ENCODE results near the gene WWOX. TPM values are rescaled to one million over a fixed set of nuclear protein-coding genes. Genes with fewer than 3 reads are reported as not detected.

Gene WWOX
- total RNA-seq, 5 donors from 2014 or later (not counting 1 experiment from before 2014, with no cell fraction given), result 21.2 to 26.0 (median 22.6) TPM

DNA sequence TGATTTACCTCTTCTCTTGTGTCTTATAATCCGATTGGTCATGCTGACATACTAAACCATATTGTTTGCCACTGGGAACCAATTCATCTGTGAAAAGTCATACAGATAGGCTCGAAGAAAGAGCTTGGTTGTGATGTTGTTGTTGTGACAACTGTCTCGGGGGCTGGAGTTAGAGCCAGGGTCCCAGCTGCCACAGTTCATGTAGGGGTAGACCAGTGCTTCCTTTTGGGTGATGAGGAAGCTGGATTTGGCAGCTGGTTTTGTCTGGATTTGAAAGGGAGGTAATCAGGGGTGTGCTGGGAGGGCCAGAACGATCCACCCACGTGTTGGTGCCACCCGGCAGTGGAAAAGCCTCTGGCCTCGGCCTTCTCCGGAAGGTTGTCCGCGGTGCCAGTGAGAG is 438.1 kb downstream of the WWOX start:
- CTCF ChIA-PET, result no interaction called here
- no peak overlapping the region for H3K27ac Mint-ChIP-seq
- WGBS (ENCODE audit: insufficient coverage), result 89% methylated on average over 6 of the region's 10 CpGs
- ATAC-seq (replicated peaks in 1 of 4) (no peak), DNase-seq (no peak)
- Histone ChIP-seq H3K36me3 (ENCODE audit: control insufficient read depth in 2 of 2, extremely low read depth in 1 of 2, insufficient read depth in 1 of 2, low read length in 1 of 2) (no peaks in the 10 kb centered on the region), H3K27me3 (replicated peaks in 1 of 2; ENCODE audit: control insufficient read depth in 2 of 2, extremely low read depth in 1 of 2, insufficient read depth in 2 of 2, low read length in 1 of 2) (peaks cover 0 to 2% of the 10 kb centered on the region in 2 experiments), H3K9me3 (no peaks in the 10 kb centered on the region), H3K4me1 (ENCODE audit: control insufficient read depth in 1 of 2, extremely low read depth in 1 of 2, insufficient read depth in 2 of 2, low read length in 2 of 2) (no peaks in the 10 kb centered on the region), H3K27ac (ENCODE audit: low read length) (no peak overlapping the region), H3K4me3 (ENCODE audit: control insufficient read depth in 1 of 2, extremely low read depth in 1 of 2, low read length in 1 of 2) (no peak overlapping the region)
- H3K4me1 Mint-ChIP-seq, result no peaks in the 10 kb centered on the region
- H3K4me3 Mint-ChIP-seq, result no peak overlapping the region
- H3K9me3 Mint-ChIP-seq, result no peaks in the 10 kb centered on the region
- POLR2A ChIA-PET, result no interaction called here
- H3K36me3 Mint-ChIP-seq, result peaks cover 11% of the 10 kb centered on the region
- H3K27me3 Mint-ChIP-seq, result no peaks in the 10 kb centered on the region

DNA sequence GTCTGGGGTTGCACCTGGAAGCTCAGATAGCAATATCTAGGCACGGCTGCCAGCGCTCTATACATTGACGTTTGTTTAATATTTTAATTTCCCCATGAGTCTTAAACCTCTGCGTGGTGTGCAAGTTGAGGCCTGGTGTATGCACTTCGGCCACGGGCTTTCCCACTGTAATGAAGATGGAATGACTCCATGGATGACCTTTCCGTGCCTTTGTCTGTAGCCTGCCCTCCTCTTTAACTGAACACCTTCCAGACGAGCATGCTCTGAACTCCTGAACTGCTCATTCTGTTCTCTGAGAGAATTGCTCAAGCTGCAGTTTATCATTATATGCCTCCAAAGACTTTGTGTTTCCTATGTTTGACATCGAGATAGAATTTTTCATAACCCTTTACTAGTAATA is 438.8 kb downstream of the WWOX start:
- ChIA-PET POLR2A (no interaction called here), CTCF (no interaction called here)
- H3K9me3 Mint-ChIP-seq, result no peaks in the 10 kb centered on the region
- no peaks in the 10 kb centered on the region for H3K4me1 ChIP-seq (ENCODE audit: control insufficient read depth in 1 of 2, extremely low read depth in 1 of 2, insufficient read depth in 2 of 2, low read length in 2 of 2)
- no peaks in the 10 kb centered on the region for H3K9me3 ChIP-seq
- DNase-seq, result no peak
- no peak for ATAC-seq (replicated peaks in 1 of 4)
- H3K27ac Mint-ChIP-seq, result no peak overlapping the region
- no peak overlapping the region for H3K4me3 ChIP-seq (ENCODE audit: control insufficient read depth in 1 of 2, extremely low read depth in 1 of 2, low read length in 1 of 2)
- peaks cover 15% of the 10 kb centered on the region for H3K36me3 Mint-ChIP-seq
- H3K4me1 Mint-ChIP-seq, result no peaks in the 10 kb centered on the region
- no peaks in the 10 kb centered on the region for H3K27me3 Mint-ChIP-seq
- H3K4me3 Mint-ChIP-seq, result no peak overlapping the region
- 90% methylated on average over 6 of the region's 9 CpGs for WGBS (ENCODE audit: insufficient coverage)
- no peaks in the 10 kb centered on the region for H3K27me3 ChIP-seq (replicated peaks in 1 of 2; ENCODE audit: control insufficient read depth in 2 of 2, extremely low read depth in 1 of 2, insufficient read depth in 2 of 2, low read length in 1 of 2)
- H3K36me3 ChIP-seq (ENCODE audit: control insufficient read depth in 2 of 2, extremely low read depth in 1 of 2, insufficient read depth in 1 of 2, low read length in 1 of 2), result no peaks in the 10 kb centered on the region
- H3K27ac ChIP-seq (ENCODE audit: low read length), result no peak overlapping the region

DNA sequence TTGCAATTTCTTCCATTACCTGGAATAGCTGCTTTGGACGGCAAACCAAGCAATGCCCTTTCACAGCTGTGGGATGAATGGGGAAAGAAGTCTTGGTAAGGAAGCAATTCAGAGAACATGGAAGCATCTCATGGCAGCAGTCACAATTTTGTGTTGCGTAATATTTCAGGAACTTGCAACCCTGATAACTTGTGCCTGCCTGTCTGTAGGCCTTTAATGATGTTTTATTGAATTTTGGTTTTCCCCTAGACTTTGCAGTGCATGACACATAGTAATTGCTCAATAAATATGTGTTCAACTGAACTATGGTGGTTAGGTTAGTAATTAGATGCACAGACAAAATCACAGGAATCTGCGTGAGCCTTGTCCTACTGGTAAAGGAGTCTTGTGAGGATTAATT is 439.5 kb downstream of the WWOX start:
- WGBS (ENCODE audit: insufficient coverage), result no CpG with 5 or more reads among the region's 3 CpGs

DNA sequence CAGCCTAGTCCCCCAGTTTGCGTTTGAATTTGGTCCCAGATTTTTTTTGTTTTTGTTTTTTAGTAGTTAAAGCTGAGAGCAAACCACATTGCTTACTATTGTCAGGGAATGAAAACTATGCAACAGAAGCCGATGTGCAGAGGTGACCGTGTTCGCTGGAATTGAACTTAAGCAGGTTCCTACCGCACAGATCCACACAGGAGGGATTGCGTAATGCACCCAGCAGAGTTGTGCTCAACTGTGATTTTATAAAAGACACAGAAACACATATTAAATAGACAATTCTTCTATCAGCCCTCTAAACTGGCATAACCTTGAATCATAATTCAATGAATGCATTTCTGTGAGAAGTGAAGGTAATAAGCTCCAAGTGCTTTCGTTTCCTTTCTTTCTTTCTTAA is 443.0 kb downstream of the WWOX start:
- H3K4me1 Mint-ChIP-seq, result no peaks in the 10 kb centered on the region
- Histone ChIP-seq H3K9me3 (no peaks in the 10 kb centered on the region), H3K27ac (ENCODE audit: low read length) (no peak overlapping the region), H3K4me3 (ENCODE audit: control insufficient read depth in 1 of 2, extremely low read depth in 1 of 2, low read length in 1 of 2) (no peak overlapping the region), H3K36me3 (ENCODE audit: control insufficient read depth in 2 of 2, extremely low read depth in 1 of 2, insufficient read depth in 1 of 2, low read length in 1 of 2) (no peaks in the 10 kb centered on the region), H3K27me3 (replicated peaks in 1 of 2; ENCODE audit: control insufficient read depth in 2 of 2, extremely low read depth in 1 of 2, insufficient read depth in 2 of 2, low read length in 1 of 2) (no peaks in the 10 kb centered on the region), H3K4me1 (ENCODE audit: control insufficient read depth in 1 of 2, extremely low read depth in 1 of 2, insufficient read depth in 2 of 2, low read length in 2 of 2) (no peaks in the 10 kb centered on the region)
- 100% methylated on average over 5 of the region's 7 CpGs for WGBS (ENCODE audit: insufficient coverage)
- H3K27ac Mint-ChIP-seq, result no peak overlapping the region
- ChIA-PET CTCF (interaction anchor here in 1 of 2 donors (0.7 kb wide), 1 partner anchor 341 kb away, joined by 3 read pairs; no protein-coding TSS in a partner anchor), POLR2A (no interaction called here)
- H3K4me3 Mint-ChIP-seq, result no peak overlapping the region
- no peaks in the 10 kb centered on the region for H3K27me3 Mint-ChIP-seq
- ATAC-seq (replicated peaks in 1 of 4) (no peak), DNase-seq (no peak)
- peaks cover 5% of the 10 kb centered on the region for H3K36me3 Mint-ChIP-seq
- H3K9me3 Mint-ChIP-seq, result no peaks in the 10 kb centered on the region

More for the DNA sequence above, 439.5 kb downstream of the WWOX start:
- Mint-ChIP-seq H3K27ac (no peak overlapping the region), H3K4me3 (no peak overlapping the region), H3K4me1 (no peaks in the 10 kb centered on the region), H3K9me3 (no peaks in the 10 kb centered on the region), H3K27me3 (no peaks in the 10 kb centered on the region), H3K36me3 (peaks cover 15% of the 10 kb centered on the region)
- ChIA-PET CTCF (no interaction called here), POLR2A (no interaction called here)
- no peaks in the 10 kb centered on the region for H3K36me3 ChIP-seq (ENCODE audit: control insufficient read depth in 2 of 2, extremely low read depth in 1 of 2, insufficient read depth in 1 of 2, low read length in 1 of 2)
- no peaks in the 10 kb centered on the region for H3K4me1 ChIP-seq (ENCODE audit: control insufficient read depth in 1 of 2, extremely low read depth in 1 of 2, insufficient read depth in 2 of 2, low read length in 2 of 2)
- no peaks in the 10 kb centered on the region for H3K9me3 ChIP-seq
- no peak for ATAC-seq (replicated peaks in 1 of 4)
- no peaks in the 10 kb centered on the region for H3K27me3 ChIP-seq (replicated peaks in 1 of 2; ENCODE audit: control insufficient read depth in 2 of 2, extremely low read depth in 1 of 2, insufficient read depth in 2 of 2, low read length in 1 of 2)
- no peak overlapping the region for H3K4me3 ChIP-seq (ENCODE audit: control insufficient read depth in 1 of 2, extremely low read depth in 1 of 2, low read length in 1 of 2)
- no peak for DNase-seq
- H3K27ac ChIP-seq (ENCODE audit: low read length), result no peak overlapping the region

GRCh38 chr16:78543023-78543422 is 443.6 kb downstream of the WWOX start:
- Histone ChIP-seq H3K27ac (ENCODE audit: low read length) (no peak overlapping the region), H3K9me3 (no peaks in the 10 kb centered on the region), H3K36me3 (ENCODE audit: control insufficient read depth in 2 of 2, extremely low read depth in 1 of 2, insufficient read depth in 1 of 2, low read length in 1 of 2) (no peaks in the 10 kb centered on the region), H3K4me1 (ENCODE audit: control insufficient read depth in 1 of 2, extremely low read depth in 1 of 2, insufficient read depth in 2 of 2, low read length in 2 of 2) (no peaks in the 10 kb centered on the region), H3K4me3 (ENCODE audit: control insufficient read depth in 1 of 2, extremely low read depth in 1 of 2, low read length in 1 of 2) (no peak overlapping the region), H3K27me3 (replicated peaks in 1 of 2; ENCODE audit: control insufficient read depth in 2 of 2, extremely low read depth in 1 of 2, insufficient read depth in 2 of 2, low read length in 1 of 2) (no peaks in the 10 kb centered on the region)
- Mint-ChIP-seq H3K36me3 (peaks cover 4% of the 10 kb centered on the region), H3K9me3 (no peaks in the 10 kb centered on the region), H3K4me3 (no peak overlapping the region), H3K4me1 (no peaks in the 10 kb centered on the region), H3K27me3 (no peaks in the 10 kb centered on the region), H3K27ac (no peak overlapping the region)
- no peak for ATAC-seq (replicated peaks in 1 of 4)
- WGBS (ENCODE audit: insufficient coverage), result 96% methylated on average over 5 of the region's 7 CpGs
- DNase-seq, result no peak
- ChIA-PET CTCF (no interaction called here), POLR2A (no interaction called here)

DNA sequence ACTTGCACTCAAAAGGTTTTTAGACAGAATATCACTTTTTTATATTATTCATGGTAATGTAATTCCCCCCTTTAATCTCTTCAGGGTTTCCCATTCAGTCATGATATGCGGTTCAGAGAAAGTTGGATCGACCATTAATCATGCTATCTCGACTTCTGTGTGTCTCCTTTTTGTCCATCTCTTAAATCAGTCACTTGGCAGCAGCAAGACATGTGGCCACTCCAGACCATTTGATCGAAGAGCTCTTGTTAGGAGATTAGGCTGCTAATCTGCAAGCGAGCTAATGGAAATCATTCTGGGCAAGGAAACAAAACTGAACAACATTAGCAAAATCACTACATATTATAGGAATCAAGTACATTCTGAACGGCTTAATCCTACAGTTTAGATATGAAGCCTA is 449.9 kb downstream of the WWOX start:
- no peak for ATAC-seq (replicated peaks in 1 of 4)
- CTCF ChIA-PET, result no interaction called here
- 84% methylated on average over 3 of the region's 6 CpGs for WGBS (ENCODE audit: insufficient coverage)

DNA sequence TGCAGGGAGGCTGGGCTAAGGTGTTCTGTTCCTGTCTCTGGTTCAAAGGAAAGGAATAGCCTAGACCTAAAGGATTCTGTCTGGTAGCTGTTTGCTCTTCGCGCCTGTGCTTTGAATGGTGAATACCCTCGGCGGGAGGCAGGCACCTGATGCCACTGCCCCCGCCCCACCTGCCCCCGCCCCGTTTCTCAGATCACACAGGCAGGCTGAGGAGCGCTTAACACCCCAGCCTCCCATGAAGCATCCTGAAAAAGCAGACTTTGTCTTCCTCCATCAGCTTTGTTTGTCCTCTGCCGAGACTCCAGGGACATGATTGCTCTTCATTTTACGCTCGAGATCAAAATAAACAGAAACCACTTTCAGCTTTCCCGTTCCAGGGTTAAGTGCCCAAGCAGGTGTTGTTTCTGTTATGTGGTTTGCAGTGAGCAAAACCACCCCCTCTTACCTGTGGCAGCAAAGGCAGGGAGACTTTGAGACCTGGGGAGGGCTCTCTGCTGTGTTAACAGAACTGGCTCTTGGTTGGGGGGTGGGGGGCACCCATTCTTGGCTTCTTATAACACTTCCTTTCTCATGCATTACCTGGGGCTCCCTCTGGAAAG is 452.1 kb downstream of the WWOX start:
- Histone ChIP-seq H3K9me3 (no peaks in the 10 kb centered on the region), H3K27ac (ENCODE audit: low read length) (no peak overlapping the region), H3K4me3 (ENCODE audit: control insufficient read depth in 1 of 2, extremely low read depth in 1 of 2, low read length in 1 of 2) (no peak overlapping the region), H3K4me1 (ENCODE audit: control insufficient read depth in 1 of 2, extremely low read depth in 1 of 2, insufficient read depth in 2 of 2, low read length in 2 of 2) (peaks cover 0 to 4% of the 10 kb centered on the region in 2 experiments), H3K27me3 (replicated peaks in 1 of 2; ENCODE audit: control insufficient read depth in 2 of 2, extremely low read depth in 1 of 2, insufficient read depth in 2 of 2, low read length in 1 of 2) (no peaks in the 10 kb centered on the region), H3K36me3 (ENCODE audit: control insufficient read depth in 2 of 2, extremely low read depth in 1 of 2, insufficient read depth in 1 of 2, low read length in 1 of 2) (no peaks in the 10 kb centered on the region)
- WGBS (ENCODE audit: insufficient coverage), result 8% methylated on average over 4 of the region's 12 CpGs
- Mint-ChIP-seq H3K9me3 (no peaks in the 10 kb centered on the region), H3K36me3 (no peaks in the 10 kb centered on the region), H3K27ac (no peak overlapping the region), H3K4me3 (no peak overlapping the region), H3K4me1 (peaks cover 6 to 20% (median 11%) of the 10 kb centered on the region in 3 donors), H3K27me3 (peaks cover 0 to 2% of the 10 kb centered on the region in 2 donors)
- POLR2A ChIA-PET, result no interaction called here
- DNase-seq (no peak), ATAC-seq (replicated peaks in 1 of 4) (no peak)
- CTCF ChIA-PET, result no interaction called here

More for the DNA sequence above, 449.9 kb downstream of the WWOX start:
- Histone ChIP-seq H3K4me3 (ENCODE audit: control insufficient read depth in 1 of 2, extremely low read depth in 1 of 2, low read length in 1 of 2) (no peak overlapping the region), H3K9me3 (no peaks in the 10 kb centered on the region), H3K27me3 (replicated peaks in 1 of 2; ENCODE audit: control insufficient read depth in 2 of 2, extremely low read depth in 1 of 2, insufficient read depth in 2 of 2, low read length in 1 of 2) (no peaks in the 10 kb centered on the region), H3K27ac (ENCODE audit: low read length) (no peak overlapping the region), H3K36me3 (ENCODE audit: control insufficient read depth in 2 of 2, extremely low read depth in 1 of 2, insufficient read depth in 1 of 2, low read length in 1 of 2) (no peaks in the 10 kb centered on the region), H3K4me1 (ENCODE audit: control insufficient read depth in 1 of 2, extremely low read depth in 1 of 2, insufficient read depth in 2 of 2, low read length in 2 of 2) (peaks cover 0 to 4% of the 10 kb centered on the region in 2 experiments)
- Mint-ChIP-seq H3K27ac (no peak overlapping the region), H3K36me3 (no peaks in the 10 kb centered on the region), H3K4me1 (peaks cover 6 to 20% (median 11%) of the 10 kb centered on the region in 3 donors), H3K9me3 (no peaks in the 10 kb centered on the region), H3K4me3 (no peak overlapping the region), H3K27me3 (peaks cover 0 to 2% of the 10 kb centered on the region in 2 donors)
- no peak for DNase-seq
- POLR2A ChIA-PET, result no interaction called here
